ENCODE measurements around the gene GFI1B. TPM values are rescaled to one million over a fixed set of nuclear protein-coding genes. Genes with fewer than 3 reads are reported as not detected.

GFI1B gene
- total RNA-seq, 1 donor from 2014 or later = not detected

- no peak for DNase-seq (ENCODE audit: low spot score in 2 of 2, unreplicated experiment in 2 of 2)
- TF ChIP-seq CTCF (IDR thresholded peaks at IDR 0.05; ENCODE audit: unreplicated experiment) = no peak
- H3K27me3 Mint-ChIP-seq (ENCODE audit: low read depth) = peaks cover 37% of the 10 kb centered on the region
Observed at GRCh38 chr9:133004999-133005760, 26.7 kb downstream of the GFI1B start.

GRCh38 chr9:133005957-133006356, 27.5 kb downstream of the GFI1B start:
- no peak for TF ChIP-seq CTCF (IDR thresholded peaks at IDR 0.05; ENCODE audit: unreplicated experiment)
- H3K4me1 Mint-ChIP-seq = peaks cover 19% of the 10 kb centered on the region
- no peak for DNase-seq (ENCODE audit: low spot score in 2 of 2, unreplicated experiment in 2 of 2)
- H3K27me3 Mint-ChIP-seq (ENCODE audit: low read depth) = peaks cover 29% of the 10 kb centered on the region
- H3K27ac Mint-ChIP-seq = no peak overlapping the region
- H3K36me3 Mint-ChIP-seq = no peaks in the 10 kb centered on the region
- H3K9me3 Mint-ChIP-seq = peaks cover 7% of the 10 kb centered on the region
- no peak overlapping the region for H3K4me3 Mint-ChIP-seq

More at GRCh38 chr9:133004999-133005760, 26.7 kb downstream of the GFI1B start:
- Mint-ChIP-seq H3K36me3 (no peaks in the 10 kb centered on the region), H3K4me1 (peaks cover 19% of the 10 kb centered on the region), H3K27ac (no peak overlapping the region), H3K4me3 (no peak overlapping the region), H3K9me3 (peaks cover 7% of the 10 kb centered on the region)

- H3K27ac Mint-ChIP-seq = no peak overlapping the region
- H3K27me3 Mint-ChIP-seq (ENCODE audit: low read depth) = peaks cover 29% of the 10 kb centered on the region
- no peak for DNase-seq (ENCODE audit: low spot score in 2 of 2, unreplicated experiment in 2 of 2)
- H3K4me3 Mint-ChIP-seq = no peak overlapping the region
- H3K4me1 Mint-ChIP-seq = peaks cover 19% of the 10 kb centered on the region
- H3K9me3 Mint-ChIP-seq = peaks cover 11% of the 10 kb centered on the region
- H3K36me3 Mint-ChIP-seq = no peaks in the 10 kb centered on the region
- TF ChIP-seq CTCF (IDR thresholded peaks at IDR 0.05; ENCODE audit: unreplicated experiment) = no peak
Observed at GRCh38 chr9:133006731-133007352, 28.3 kb downstream of the GFI1B start.

- Mint-ChIP-seq H3K27me3 (ENCODE audit: low read depth) (peaks cover 26% of the 10 kb centered on the region), H3K4me1 (peaks cover 17% of the 10 kb centered on the region), H3K36me3 (no peaks in the 10 kb centered on the region), H3K9me3 (peaks cover 11% of the 10 kb centered on the region), H3K4me3 (no peak overlapping the region), H3K27ac (no peak overlapping the region)
- DNase-seq (ENCODE audit: low spot score in 2 of 2, unreplicated experiment in 2 of 2) = no peak
- TF ChIP-seq CTCF (IDR thresholded peaks at IDR 0.05; ENCODE audit: unreplicated experiment) = no peak
Observed at GRCh38 chr9:133008406-133008805, 29.9 kb downstream of the GFI1B start.

- H3K36me3 Mint-ChIP-seq = no peaks in the 10 kb centered on the region
- peaks cover 11% of the 10 kb centered on the region for H3K9me3 Mint-ChIP-seq
- no peak overlapping the region for H3K27ac Mint-ChIP-seq
- H3K4me1 Mint-ChIP-seq = peaks cover 12% of the 10 kb centered on the region
- no peak overlapping the region for H3K4me3 Mint-ChIP-seq
- H3K27me3 Mint-ChIP-seq (ENCODE audit: low read depth) = peaks cover 29% of the 10 kb centered on the region
- DNase-seq (ENCODE audit: low spot score in 2 of 2, unreplicated experiment in 2 of 2) = no peak
- no peak for TF ChIP-seq CTCF (IDR thresholded peaks at IDR 0.05; ENCODE audit: unreplicated experiment)
Observed at GRCh38 chr9:133008824-133009223, 30.3 kb downstream of the GFI1B start.

Measured in mesothelial cell of epicardium (in vitro differentiated cells).